Endodermal cell (in vitro differentiated cells): ENCODE data around the gene KCNK10. TPM values are rescaled to one million over a fixed set of nuclear protein-coding genes. Genes with fewer than 3 reads are reported as not detected.

ENCODE experiments used
- DNase-seq: peaks from one replicate; pipeline ENCODE4 v3.0.0-alpha.2; 2017
- H3K27ac ChIP-seq: 2 replicates; pipeline ENCODE4 v1.5.1; 2013; ENCODE audit warnings: mild to moderate bottlenecking, low read depth, low read length, moderate library complexity
- H3K27me3 ChIP-seq: 2 replicates; pipeline ENCODE4 v1.6.1; 2013; ENCODE audit warnings: mild to moderate bottlenecking, low read length, moderate library complexity; ENCODE audit not compliant: insufficient read depth, control insufficient read depth, poor library complexity, severe bottlenecking
- H3K36me3 ChIP-seq: 2 replicates; pipeline ENCODE4 v1.7.0; 2013; ENCODE audit warnings: mild to moderate bottlenecking, low read length, moderate library complexity; ENCODE audit not compliant: control insufficient read depth, insufficient read depth
- H3K4me1 ChIP-seq: one replicate; pipeline ENCODE4 v1.7.0; 2013; ENCODE audit warnings: low read length; ENCODE audit not compliant: control insufficient read depth, insufficient read depth
- H3K4me3 ChIP-seq: 2 replicates; pipeline ENCODE4 v1.5.1; 2013; ENCODE audit warnings: mild to moderate bottlenecking, low read length, moderate library complexity
- H3K9ac ChIP-seq: 2 replicates; pipeline ENCODE4 v1.6.1; 2013; ENCODE audit warnings: mild to moderate bottlenecking, low read length, moderate library complexity; ENCODE audit not compliant: poor library complexity, severe bottlenecking; ENCODE audit errors: extremely low read depth
- H3K9me3 ChIP-seq: 2 replicates; pipeline ENCODE4 v1.6.1; 2013; ENCODE audit warnings: mild to moderate bottlenecking, low read length, moderate library complexity; ENCODE audit not compliant: control insufficient read depth
- H3K27ac Mint-ChIP-seq: 2 replicates; pipeline ENCODE4 v1.8.0; 2020; ENCODE audit warnings: mixed read lengths
- H3K27me3 Mint-ChIP-seq: 2 replicates; pipeline ENCODE4 v1.8.0; 2021; ENCODE audit warnings: mild to moderate bottlenecking, mixed read lengths; ENCODE audit not compliant: insufficient read depth
- H3K36me3 Mint-ChIP-seq: 2 replicates; pipeline ENCODE4 v1.8.0; 2020; ENCODE audit warnings: low read depth, mixed read lengths
- H3K4me1 Mint-ChIP-seq: 2 replicates; pipeline ENCODE4 v1.8.0; 2020; ENCODE audit warnings: mixed read lengths
- H3K4me3 Mint-ChIP-seq: 2 replicates; pipeline ENCODE4 v1.8.0; 2020; ENCODE audit warnings: mild to moderate bottlenecking, moderate library complexity, mixed read lengths
- H3K9me3 Mint-ChIP-seq: 2 replicates; pipeline ENCODE4 v1.8.0; 2020; ENCODE audit warnings: mild to moderate bottlenecking, mixed read lengths
- WGBS, 2 experiments: methylation state at CpG; one replicate each; pipeline versions ENCODE4 v1.1.5 to v1.1.7; 2013; ENCODE audit warnings: missing lambda C conversion rate in 2 of 2, mixed read lengths in 1 of 2; ENCODE audit not compliant: insufficient coverage in 1 of 2, insufficient read length in 1 of 2; 5-methylcytosine and 5-hydroxymethylcytosine counted together
- long read RNA-seq, 4 experiments: library from polyadenylated mRNA in 2 of 4; library from RNA in 1 of 4; library from capped mRNA in 1 of 4; stranded (forward) in 3 of 4; unstranded in 1 of 4; transcript quantifications; one replicate each; pipeline ENCODE4 v2.0.0, GENCODE V29; 2020 to 2021; ENCODE audit warnings: inconsistent platforms in 1 of 4
- polyA plus RNA-seq, 2 experiments: library from polyadenylated mRNA; stranded (reverse); fragments of 50-300 nt; gene quantifications; one replicate each; pipeline ENCODE4 v1.2.3, GENCODE V29; 2013
- total RNA-seq, 2 donors: library from RNA; stranded (reverse); fragmentation: NEBNext Ultra II Directional in 1 of 2; extraction: Animal tissue kit (Norgen Biotek cat#: 25700) in 1 of 2; gene quantifications; 2 replicates in 1 of 2; 3 replicates in 1 of 2; pipeline ENCODE4 v1.2.1, GENCODE V29; 2021
- TF ChIP-seq, protein P1 (sequence below): fragments of 200-600 bp; sonication (generic); conservative IDR thresholded peaks from 2 replicates; pipeline ENCODE4 v1.5.0; 2021; ENCODE audit warnings: antibody characterized with exemption, mild to moderate bottlenecking

Gene KCNK10
- 1 to 10 TPM in 1 of 2 donors, under 1 TPM in 1; 0.24 to 1.8 TPM for total RNA-seq
- polyA plus RNA-seq (2013, experiment 1 of 2) = 15.9 TPM
- 11.8 TPM for polyA plus RNA-seq (2013, experiment 2 of 2)
- long read RNA-seq, experiment 1 = 0 reads
- long read RNA-seq, experiment 2, partial matches to known transcripts = 0 of 1 reads
- long read RNA-seq, experiment 2, other reads (novel, unspliced or antisense) = 0 of 1 reads
- long read RNA-seq, experiment 3 = 0 reads
- long read RNA-seq, experiment 4 = 0 reads

DNA sequence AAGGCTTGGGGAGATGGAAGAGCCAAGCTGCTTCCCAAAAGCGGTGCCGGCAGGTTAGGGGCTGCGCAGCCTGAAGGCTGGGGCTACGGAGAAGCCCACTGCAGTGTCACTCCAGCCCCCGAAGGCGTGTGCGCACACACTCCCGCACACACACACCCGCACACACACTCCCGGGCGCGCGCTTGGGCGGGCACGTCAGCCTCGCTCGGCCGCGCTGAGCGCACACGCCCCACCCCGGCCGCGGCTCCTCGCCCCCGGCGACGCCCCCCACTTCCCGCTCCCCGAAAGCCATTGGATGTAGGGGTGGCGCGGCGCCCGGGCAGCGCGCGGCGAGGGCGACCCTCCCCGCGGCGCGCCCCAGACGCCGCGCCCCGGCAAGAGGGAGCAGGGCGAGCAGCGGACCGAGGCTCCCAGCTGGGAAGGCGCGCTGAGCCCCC lies at the start of gene KCNK10:
Gene KCNK10 (minus strand): TSS at position 184 of the 437 bp plus-strand sequence. CDS start 471 bp downstream, outside the sequence.
- Histone ChIP-seq H3K36me3 (no peaks in the 10 kb centered on the region), H3K9me3 (peaks cover 11% of the 10 kb centered on the region), H3K4me1 (peaks cover 3% of the 10 kb centered on the region), H3K27ac (peak within 1 kb of the TSS; percentile 58), H3K27me3 (peaks cover 98% of the 10 kb centered on the region), H3K4me3 (peak within 1 kb of the TSS; percentile 77), H3K9ac (no peak within 1 kb of the TSS)
- Mint-ChIP-seq H3K36me3 (no peaks in the 10 kb centered on the region), H3K4me3 (no peak within 1 kb of the TSS), H3K9me3 (peaks cover 5% of the 10 kb centered on the region), H3K27ac (no peak within 1 kb of the TSS), H3K4me1 (peaks cover 7% of the 10 kb centered on the region), H3K27me3 (peaks cover 47% of the 10 kb centered on the region)
- DNase-seq = no peak
- TF ChIP-seq, protein P1, sequence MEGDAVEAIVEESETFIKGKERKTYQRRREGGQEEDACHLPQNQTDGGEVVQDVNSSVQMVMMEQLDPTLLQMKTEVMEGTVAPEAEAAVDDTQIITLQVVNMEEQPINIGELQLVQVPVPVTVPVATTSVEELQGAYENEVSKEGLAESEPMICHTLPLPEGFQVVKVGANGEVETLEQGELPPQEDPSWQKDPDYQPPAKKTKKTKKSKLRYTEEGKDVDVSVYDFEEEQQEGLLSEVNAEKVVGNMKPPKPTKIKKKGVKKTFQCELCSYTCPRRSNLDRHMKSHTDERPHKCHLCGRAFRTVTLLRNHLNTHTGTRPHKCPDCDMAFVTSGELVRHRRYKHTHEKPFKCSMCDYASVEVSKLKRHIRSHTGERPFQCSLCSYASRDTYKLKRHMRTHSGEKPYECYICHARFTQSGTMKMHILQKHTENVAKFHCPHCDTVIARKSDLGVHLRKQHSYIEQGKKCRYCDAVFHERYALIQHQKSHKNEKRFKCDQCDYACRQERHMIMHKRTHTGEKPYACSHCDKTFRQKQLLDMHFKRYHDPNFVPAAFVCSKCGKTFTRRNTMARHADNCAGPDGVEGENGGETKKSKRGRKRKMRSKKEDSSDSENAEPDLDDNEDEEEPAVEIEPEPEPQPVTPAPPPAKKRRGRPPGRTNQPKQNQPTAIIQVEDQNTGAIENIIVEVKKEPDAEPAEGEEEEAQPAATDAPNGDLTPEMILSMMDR = no peak
- 0% methylated on average over 1 to 52 of the region's 52 CpGs for WGBS, 2 experiments

GRCh38 chr14:88369496-88369895 lies 46.4 kb upstream of the KCNK10 start:
- H3K9ac ChIP-seq = no peak overlapping the region
- no peaks in the 10 kb centered on the region for H3K4me1 ChIP-seq
- Mint-ChIP-seq H3K4me1 (no peaks in the 10 kb centered on the region), H3K27ac (no peak overlapping the region), H3K36me3 (no peaks in the 10 kb centered on the region), H3K9me3 (peaks cover 4% of the 10 kb centered on the region), H3K27me3 (peaks cover 8% of the 10 kb centered on the region), H3K4me3 (no peak overlapping the region)
- H3K27ac ChIP-seq = no peak overlapping the region
- no peaks in the 10 kb centered on the region for H3K9me3 ChIP-seq
- no peaks in the 10 kb centered on the region for H3K36me3 ChIP-seq
- DNase-seq = no peak
- 95% methylated on average over 1 of the region's 1 CpG; no CpG with 5 or more reads in 1 of the 2 experiments for WGBS, 2 experiments
- no peak overlapping the region for H3K4me3 ChIP-seq
- no peaks in the 10 kb centered on the region for H3K27me3 ChIP-seq
- TF ChIP-seq, protein P1 = no peak

DNA sequence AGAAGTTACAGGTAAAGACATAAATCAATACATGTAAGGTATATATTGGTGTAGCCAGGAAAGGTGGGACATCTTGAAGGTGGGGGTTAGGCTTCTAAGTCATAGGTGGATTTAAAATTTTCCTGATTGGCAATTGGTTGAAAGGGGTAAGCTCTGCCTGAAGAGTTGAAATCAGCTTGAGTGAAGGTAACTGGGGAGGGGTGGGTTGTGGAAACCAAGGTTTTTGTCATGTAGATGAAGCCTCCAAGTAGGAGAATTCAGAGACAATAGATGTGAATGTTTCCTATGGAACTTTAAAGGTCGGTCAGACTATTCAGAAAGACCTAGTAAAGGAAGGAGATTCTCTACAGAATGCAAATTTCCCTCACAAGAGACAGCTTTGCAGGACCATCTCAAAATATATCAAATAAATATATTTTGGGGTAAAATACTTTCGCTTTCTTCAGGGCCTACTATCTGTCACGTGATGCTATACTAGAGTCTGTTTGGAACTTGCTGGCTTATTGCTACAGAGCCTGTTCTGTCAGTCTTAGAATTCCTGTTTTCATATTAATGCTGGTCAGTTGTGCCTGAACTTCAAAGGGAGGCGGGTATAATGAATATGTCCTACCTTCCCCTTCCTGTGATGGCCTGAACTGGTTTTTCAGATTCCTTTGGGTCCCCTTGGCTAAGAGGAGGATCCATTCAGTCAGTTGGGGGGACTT lies 41.8 kb upstream of the KCNK10 start:
- peak overlapping the region; percentile 47 for H3K27ac ChIP-seq
- H3K27me3 ChIP-seq = peaks cover 29% of the 10 kb centered on the region
- DNase-seq = peak; percentile 56
- H3K4me1 ChIP-seq = no peaks in the 10 kb centered on the region
- Mint-ChIP-seq H3K4me1 (no peaks in the 10 kb centered on the region), H3K27me3 (peaks cover 27% of the 10 kb centered on the region), H3K9me3 (peaks cover 3% of the 10 kb centered on the region), H3K36me3 (no peaks in the 10 kb centered on the region), H3K27ac (no peak overlapping the region), H3K4me3 (no peak overlapping the region)
- 50 to 56% methylated on average over 1 to 4 of the region's 4 CpGs for WGBS, 2 experiments
- TF ChIP-seq, protein P1 = no peak
- no peak overlapping the region for H3K9ac ChIP-seq
- H3K4me3 ChIP-seq = no peak overlapping the region
- H3K36me3 ChIP-seq = no peaks in the 10 kb centered on the region
- H3K9me3 ChIP-seq = no peaks in the 10 kb centered on the region
